Stimulated activated memory B cell treated with anti-CD40 and anti-IgM and Interleukin-4, amounts not matched to agents 10 μg/mL and 1 μg/mL and 100 μg/mL, for 72 hours (primary cell): ENCODE results near the gene DPF3.
"Not testable (repeated sequence)": the region's sequence is repeated elsewhere in the genome, so short reads cannot be mapped to it uniquely, and the experiment has no call there.

ENCODE experiments used
- ATAC-seq: fragments of 150-1000 bp; cut with Tn5 transposase; 2 replicates; pipeline ENCODE4 v1.10.0; 2021
- H3K27ac Mint-ChIP-seq: one replicate; pipeline ENCODE4 v1.8.0; 2022; ENCODE audit warnings: mild to moderate bottlenecking, mixed read lengths
- H3K27me3 Mint-ChIP-seq: one replicate; pipeline ENCODE4 v1.8.0; 2022; ENCODE audit warnings: mixed read lengths
- H3K36me3 Mint-ChIP-seq: one replicate; pipeline ENCODE4 v1.8.0; 2022; ENCODE audit warnings: mixed read lengths
- H3K4me1 Mint-ChIP-seq: one replicate; pipeline ENCODE4 v1.8.0; 2022; ENCODE audit warnings: mixed read lengths
- H3K4me3 Mint-ChIP-seq: one replicate; pipeline ENCODE4 v1.8.0; 2022; ENCODE audit warnings: mild to moderate bottlenecking, moderate library complexity, mixed read lengths
- H3K9me3 Mint-ChIP-seq: one replicate; pipeline ENCODE4 v1.8.0; 2022; ENCODE audit warnings: mixed read lengths

Gene DPF3

GRCh38 chr14:72876710-72877063 lies 17.2 kb downstream of the DPF3 start:
- no peak for ATAC-seq
- Mint-ChIP-seq H3K4me1 (peaks cover 39% of the 10 kb centered on the region), H3K27ac (peak overlapping the region; percentile 28), H3K9me3 (peaks cover 5% of the 10 kb centered on the region), H3K27me3 (no peaks in the 10 kb centered on the region), H3K36me3 (peaks cover 23% of the 10 kb centered on the region), H3K4me3 (no peak overlapping the region)

GRCh38 chr14:72876005-72876709 lies 17.7 kb downstream of the DPF3 start:
- peaks cover 7% of the 10 kb centered on the region for H3K9me3 Mint-ChIP-seq
- peaks cover 34% of the 10 kb centered on the region for H3K4me1 Mint-ChIP-seq
- H3K27me3 Mint-ChIP-seq: no peaks in the 10 kb centered on the region
- no peak overlapping the region for H3K4me3 Mint-ChIP-seq
- ATAC-seq: no peak
- peaks cover 28% of the 10 kb centered on the region for H3K36me3 Mint-ChIP-seq
- H3K27ac Mint-ChIP-seq: peak overlapping the region; percentile 28

GRCh38 chr14:72870878-72871277 lies 23.0 kb downstream of the DPF3 start:
- H3K9me3 Mint-ChIP-seq, H3K4me3 Mint-ChIP-seq, ATAC-seq, H3K27me3 Mint-ChIP-seq, H3K27ac Mint-ChIP-seq: not testable (repeated sequence)
- peaks cover 21% of the 10 kb centered on the region for H3K4me1 Mint-ChIP-seq
- peaks cover 32% of the 10 kb centered on the region for H3K36me3 Mint-ChIP-seq

- H3K9me3 Mint-ChIP-seq: peaks cover 6% of the 10 kb centered on the region
- no peaks in the 10 kb centered on the region for H3K27me3 Mint-ChIP-seq
- no peak overlapping the region for H3K27ac Mint-ChIP-seq
- H3K36me3 Mint-ChIP-seq: peaks cover 36% of the 10 kb centered on the region
- peaks cover 17% of the 10 kb centered on the region for H3K4me1 Mint-ChIP-seq
- ATAC-seq: no peak
- H3K4me3 Mint-ChIP-seq: no peak overlapping the region
Observed at GRCh38 chr14:72869407-72870329, 24.2 kb downstream of the DPF3 start.

- no peaks in the 10 kb centered on the region for H3K27me3 Mint-ChIP-seq
- H3K36me3 Mint-ChIP-seq: peaks cover 34% of the 10 kb centered on the region
- H3K9me3 Mint-ChIP-seq: peaks cover 3% of the 10 kb centered on the region
- ATAC-seq: no peak
- peaks cover 26% of the 10 kb centered on the region for H3K4me1 Mint-ChIP-seq
- no peak overlapping the region for H3K4me3 Mint-ChIP-seq
- no peak overlapping the region for H3K27ac Mint-ChIP-seq
Observed at GRCh38 chr14:72868500-72868899, 25.4 kb downstream of the DPF3 start.

GRCh38 chr14:72864712-72865365 lies 29.1 kb downstream of the DPF3 start:
- no peak for ATAC-seq
- Mint-ChIP-seq H3K27ac (no peak overlapping the region), H3K27me3 (no peaks in the 10 kb centered on the region), H3K4me3 (no peak overlapping the region), H3K36me3 (peaks cover 15% of the 10 kb centered on the region), H3K4me1 (peaks cover 53% of the 10 kb centered on the region), H3K9me3 (no peaks in the 10 kb centered on the region)

GRCh38 chr14:72863216-72864006 lies 30.5 kb downstream of the DPF3 start:
- Mint-ChIP-seq H3K4me1 (peaks cover 46% of the 10 kb centered on the region), H3K27me3 (no peaks in the 10 kb centered on the region), H3K9me3 (no peaks in the 10 kb centered on the region), H3K27ac (peak overlapping the region; percentile 38), H3K36me3 (peaks cover 9% of the 10 kb centered on the region), H3K4me3 (no peak overlapping the region)
- peak; percentile 89 for ATAC-seq

GRCh38 chr14:72856530-72857266 lies 37.2 kb downstream of the DPF3 start:
- no peaks in the 10 kb centered on the region for H3K9me3 Mint-ChIP-seq
- no peak for ATAC-seq
- no peak overlapping the region for H3K4me3 Mint-ChIP-seq
- H3K27ac Mint-ChIP-seq: no peak overlapping the region
- peaks cover 26% of the 10 kb centered on the region for H3K4me1 Mint-ChIP-seq
- peaks cover 11% of the 10 kb centered on the region for H3K36me3 Mint-ChIP-seq
- no peaks in the 10 kb centered on the region for H3K27me3 Mint-ChIP-seq

- Mint-ChIP-seq H3K27ac (no peak overlapping the region), H3K27me3 (no peaks in the 10 kb centered on the region), H3K36me3 (peaks cover 11% of the 10 kb centered on the region), H3K4me1 (peaks cover 18% of the 10 kb centered on the region), H3K9me3 (no peaks in the 10 kb centered on the region), H3K4me3 (no peak overlapping the region)
- peak; percentile 67 for ATAC-seq
Observed at GRCh38 chr14:72855913-72856312, 38.0 kb downstream of the DPF3 start.

GRCh38 chr14:72852194-72852593 lies 41.7 kb downstream of the DPF3 start:
- H3K36me3 Mint-ChIP-seq: peaks cover 11% of the 10 kb centered on the region
- ATAC-seq: no peak
- H3K4me3 Mint-ChIP-seq: no peak overlapping the region
- H3K27me3 Mint-ChIP-seq: no peaks in the 10 kb centered on the region
- peaks cover 15% of the 10 kb centered on the region for H3K4me1 Mint-ChIP-seq
- H3K27ac Mint-ChIP-seq: no peak overlapping the region
- H3K9me3 Mint-ChIP-seq: no peaks in the 10 kb centered on the region

- Mint-ChIP-seq H3K27ac (no peak overlapping the region), H3K9me3 (no peaks in the 10 kb centered on the region), H3K4me3 (no peak overlapping the region), H3K4me1 (peaks cover 12% of the 10 kb centered on the region), H3K27me3 (no peaks in the 10 kb centered on the region), H3K36me3 (peaks cover 16% of the 10 kb centered on the region)
- ATAC-seq: no peak
Observed at GRCh38 chr14:72851635-72852034, 42.3 kb downstream of the DPF3 start.

GRCh38 chr14:72850360-72850759 lies 43.5 kb downstream of the DPF3 start:
- Mint-ChIP-seq H3K4me1 (no peaks in the 10 kb centered on the region), H3K27ac (no peak overlapping the region), H3K9me3 (no peaks in the 10 kb centered on the region), H3K27me3 (no peaks in the 10 kb centered on the region), H3K4me3 (no peak overlapping the region), H3K36me3 (peaks cover 16% of the 10 kb centered on the region)
- ATAC-seq: no peak

GRCh38 chr14:72849222-72849621 lies 44.7 kb downstream of the DPF3 start:
- Mint-ChIP-seq H3K27me3 (no peaks in the 10 kb centered on the region), H3K4me3 (no peak overlapping the region)
- no peak for ATAC-seq

GRCh38 chr14:72847721-72848120 lies 46.2 kb downstream of the DPF3 start:
- Mint-ChIP-seq H3K4me3 (no peak overlapping the region), H3K36me3 (peaks cover 9% of the 10 kb centered on the region), H3K27me3 (no peaks in the 10 kb centered on the region), H3K9me3 (no peaks in the 10 kb centered on the region), H3K4me1 (no peaks in the 10 kb centered on the region), H3K27ac (no peak overlapping the region)
- ATAC-seq: no peak

More at GRCh38 chr14:72849222-72849621, 44.7 kb downstream of the DPF3 start:
- no peaks in the 10 kb centered on the region for H3K9me3 Mint-ChIP-seq
- peaks cover 16% of the 10 kb centered on the region for H3K36me3 Mint-ChIP-seq
- H3K27ac Mint-ChIP-seq: no peak overlapping the region
- H3K4me1 Mint-ChIP-seq: no peaks in the 10 kb centered on the region
